Measurements from ENCODE around the gene TRIP12.

DNA sequence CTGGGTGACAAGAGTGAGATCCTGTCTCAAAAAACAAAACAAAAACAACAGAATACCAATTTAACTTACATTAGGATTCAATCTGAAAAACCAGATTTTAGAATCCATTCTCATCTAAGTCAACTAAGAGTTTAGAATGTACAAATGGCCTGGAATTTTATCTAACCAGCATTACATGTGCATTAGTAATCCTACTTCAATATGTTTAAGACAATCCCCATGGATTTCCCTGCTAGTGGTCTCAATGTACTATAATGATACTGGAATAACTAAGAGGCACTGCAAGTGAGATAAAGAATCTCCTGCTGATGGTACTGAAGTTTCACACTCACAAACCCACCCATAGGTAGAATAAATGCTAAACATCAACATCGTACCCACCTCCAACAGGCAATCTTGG lies 153.6 kb downstream of the TRIP12 start:
- TF ChIP-seq CTCF (IDR thresholded peaks at IDR 0.05) (no peak), POLR2A (IDR thresholded peaks at IDR 0.05) (no peak)
